ENCODE results near the gene PPP1R37.

- no peak for TF ChIP-seq EZH2 (IDR thresholded peaks at IDR 0.05; ENCODE audit: low read length, missing control alignments)
- TF ChIP-seq, protein P1, sequence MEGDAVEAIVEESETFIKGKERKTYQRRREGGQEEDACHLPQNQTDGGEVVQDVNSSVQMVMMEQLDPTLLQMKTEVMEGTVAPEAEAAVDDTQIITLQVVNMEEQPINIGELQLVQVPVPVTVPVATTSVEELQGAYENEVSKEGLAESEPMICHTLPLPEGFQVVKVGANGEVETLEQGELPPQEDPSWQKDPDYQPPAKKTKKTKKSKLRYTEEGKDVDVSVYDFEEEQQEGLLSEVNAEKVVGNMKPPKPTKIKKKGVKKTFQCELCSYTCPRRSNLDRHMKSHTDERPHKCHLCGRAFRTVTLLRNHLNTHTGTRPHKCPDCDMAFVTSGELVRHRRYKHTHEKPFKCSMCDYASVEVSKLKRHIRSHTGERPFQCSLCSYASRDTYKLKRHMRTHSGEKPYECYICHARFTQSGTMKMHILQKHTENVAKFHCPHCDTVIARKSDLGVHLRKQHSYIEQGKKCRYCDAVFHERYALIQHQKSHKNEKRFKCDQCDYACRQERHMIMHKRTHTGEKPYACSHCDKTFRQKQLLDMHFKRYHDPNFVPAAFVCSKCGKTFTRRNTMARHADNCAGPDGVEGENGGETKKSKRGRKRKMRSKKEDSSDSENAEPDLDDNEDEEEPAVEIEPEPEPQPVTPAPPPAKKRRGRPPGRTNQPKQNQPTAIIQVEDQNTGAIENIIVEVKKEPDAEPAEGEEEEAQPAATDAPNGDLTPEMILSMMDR (conservative IDR thresholded peaks at IDR 0.05 in 1 of 2, IDR thresholded peaks at IDR 0.05 in 1 of 2; ENCODE audit: low read depth in 1 of 2, low read length in 2 of 2) = no peak
Measured at GRCh38 chr19:45145270-45146189, 52.6 kb downstream of the PPP1R37 start.

Measured in fibroblast of lung (primary cell).